NCI-H1417 treated with DMSO at 0.1 percent for 48 hours (cell line): Measurements from ENCODE around the gene CXCR3.
"Not testable (repeated sequence)": the region's sequence is repeated elsewhere in the genome, so short reads cannot be mapped to it uniquely, and the experiment has no call there.

Experiments used
- DNase-seq: peaks from one replicate; lab custom pipeline; 2025; lab: John Stamatoyannopoulos, UW

Gene CXCR3

GRCh38 chrX:71609095-71609750 is 9.1 kb downstream of the CXCR3 start:
- no peak for DNase-seq

DNA sequence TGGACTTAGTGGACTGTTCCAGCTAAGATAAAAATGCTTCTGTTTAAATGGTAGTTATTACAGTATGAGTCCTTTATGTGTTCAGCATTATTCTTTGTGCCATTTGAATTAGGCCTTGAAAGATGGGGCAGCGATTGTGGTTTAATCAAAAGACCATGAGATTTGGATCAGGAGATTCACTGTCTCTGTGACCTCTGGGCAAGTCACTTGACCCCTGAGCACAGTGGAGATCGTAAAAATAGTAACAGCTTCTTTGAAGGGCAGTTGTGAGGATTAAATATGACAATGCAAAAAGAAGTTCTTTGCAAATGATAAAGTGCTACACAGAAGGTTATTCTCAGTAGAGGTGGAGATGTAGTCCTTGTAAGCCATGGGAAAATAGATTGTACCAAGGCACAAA is 10.8 kb downstream of the CXCR3 start:
- DNase-seq = no peak

DNA sequence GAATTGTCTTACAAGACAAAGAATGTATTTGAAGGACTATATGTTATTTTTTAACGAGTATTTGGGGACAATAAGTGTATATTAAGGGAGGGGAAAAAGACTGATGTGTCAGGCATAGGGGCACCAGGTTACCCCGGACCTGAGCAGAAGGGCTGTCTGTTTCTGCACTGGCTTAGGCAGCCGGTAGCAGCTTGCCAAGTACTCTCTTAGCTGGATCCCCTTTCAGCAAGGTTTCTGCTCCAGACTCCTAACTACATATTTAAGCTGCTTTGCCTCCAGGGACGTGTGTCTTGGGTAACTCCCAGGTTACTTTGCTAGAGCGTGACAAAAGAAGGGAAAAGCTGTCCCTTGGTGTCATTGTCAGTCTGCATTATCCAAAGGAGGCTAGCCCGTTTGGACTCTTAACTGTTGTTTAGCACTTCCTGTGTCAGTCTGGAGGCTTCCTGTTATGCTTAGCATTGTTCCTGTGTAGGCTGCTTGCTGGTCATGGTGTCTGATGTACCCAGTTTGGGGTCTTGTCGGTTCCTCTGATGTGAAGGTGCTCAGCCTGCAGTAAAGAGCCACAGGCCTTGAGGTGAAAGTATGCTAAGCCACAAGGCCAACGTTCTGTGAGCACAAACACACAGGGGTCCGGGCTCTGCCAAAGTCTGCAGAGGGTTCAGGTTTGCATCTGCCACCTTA is 11.6 kb downstream of the CXCR3 start:
- no peak for DNase-seq

DNA sequence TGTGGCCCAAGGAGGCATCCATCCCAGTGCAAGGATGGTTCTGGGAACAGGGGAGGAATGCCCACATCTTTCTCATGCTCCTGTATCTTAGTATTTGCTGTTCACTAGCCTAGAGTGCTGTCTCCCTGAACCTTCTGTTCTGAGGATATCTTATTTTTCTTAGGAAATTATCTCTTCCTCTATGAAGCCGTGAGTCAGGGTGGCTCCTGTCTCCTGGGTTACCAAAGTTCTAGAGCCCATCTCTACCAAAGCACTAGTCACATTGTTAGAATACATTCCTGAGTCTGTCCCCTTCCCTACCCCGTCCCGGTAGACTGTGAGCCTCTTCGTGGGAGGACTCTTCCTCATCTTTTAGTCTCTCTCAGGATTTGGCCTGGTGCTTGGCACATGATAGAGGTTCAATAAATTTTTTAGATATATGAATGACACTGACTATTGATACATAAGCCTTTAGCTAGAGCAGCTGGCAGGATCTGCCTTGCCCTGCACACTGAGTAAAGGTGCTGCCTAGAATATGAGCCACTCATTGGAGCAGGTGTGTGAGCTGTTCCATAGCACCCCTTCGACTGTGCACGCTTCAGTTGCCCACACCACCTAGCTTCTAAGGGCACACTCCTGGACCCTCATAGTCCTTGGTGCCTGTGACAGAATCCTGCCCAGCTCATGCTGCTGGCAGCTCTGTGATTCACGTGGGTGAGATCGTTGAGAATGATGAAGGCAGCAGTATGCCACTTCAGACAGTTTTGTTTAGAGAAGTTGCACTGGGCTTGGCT is 13.3 kb downstream of the CXCR3 start:
- no peak for DNase-seq

DNA sequence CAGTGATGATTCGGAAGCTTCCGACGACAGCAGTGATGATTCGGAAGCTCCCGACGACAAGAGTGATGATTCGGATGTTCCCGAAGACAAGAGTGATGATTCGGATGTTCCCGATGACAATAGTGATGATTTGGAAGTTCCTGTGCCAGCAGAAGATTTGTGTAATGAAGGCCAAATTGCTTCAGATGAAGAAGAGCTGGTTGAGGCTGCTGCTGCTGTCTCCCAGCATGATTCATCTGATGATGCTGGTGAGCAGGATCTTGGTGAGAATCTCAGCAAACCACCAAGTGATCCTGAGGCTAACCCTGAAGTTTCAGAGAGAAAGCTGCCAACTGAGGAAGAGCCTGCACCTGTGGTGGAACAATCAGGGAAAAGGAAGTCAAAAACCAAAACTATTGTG is 14.2 kb downstream of the CXCR3 start:
- no peak for DNase-seq

GRCh38 chrX:71603618-71604017 is 14.7 kb downstream of the CXCR3 start:
- no peak for DNase-seq

GRCh38 chrX:71599965-71600364 is 18.3 kb downstream of the CXCR3 start:
- no peak for DNase-seq

GRCh38 chrX:71593210-71593609 is 25.1 kb downstream of the CXCR3 start:
- not testable (repeated sequence) for DNase-seq

- no peak for DNase-seq
Observed at GRCh38 chrX:71586929-71587328, 31.4 kb downstream of the CXCR3 start.

DNA sequence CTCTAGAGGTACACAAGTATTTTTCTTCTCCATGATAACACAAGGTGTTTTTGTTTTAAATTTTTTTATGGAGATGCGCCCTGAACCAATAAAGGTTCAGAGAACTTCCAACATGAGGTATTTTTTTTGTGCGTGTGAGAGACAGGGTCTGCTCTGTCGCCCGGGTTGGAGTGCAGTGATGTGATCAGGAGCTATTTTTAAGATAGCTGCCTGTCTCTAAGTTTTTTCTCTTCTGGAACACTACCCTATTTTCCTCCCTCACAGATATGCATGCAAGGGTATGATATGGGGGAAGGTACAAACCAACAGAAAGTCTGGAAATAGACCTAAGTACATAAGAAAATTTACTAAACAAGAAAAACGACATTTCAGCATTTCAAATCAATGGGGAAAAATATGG is 37.1 kb downstream of the CXCR3 start:
- no peak for DNase-seq

DNA sequence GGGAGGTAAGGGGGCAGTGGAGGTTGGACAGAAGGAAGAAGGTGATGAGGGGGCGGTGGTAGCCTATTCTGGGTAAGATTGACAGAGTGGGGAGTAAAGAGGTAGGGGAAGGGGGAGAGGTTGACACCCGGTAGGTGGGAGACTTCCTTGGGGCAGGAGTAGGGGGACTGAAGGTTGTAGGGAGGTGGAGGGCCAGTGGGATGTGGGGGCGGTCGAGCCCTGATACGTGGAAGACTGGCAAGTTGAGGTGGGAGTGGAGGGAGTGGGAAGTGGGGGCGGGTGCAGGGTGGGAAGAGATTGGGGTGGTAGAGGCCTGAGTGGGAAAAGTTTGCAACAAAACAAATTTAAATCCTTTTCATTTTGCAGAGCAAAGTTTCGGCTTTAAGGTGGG is 38.3 kb downstream of the CXCR3 start:
- no peak for DNase-seq

DNA sequence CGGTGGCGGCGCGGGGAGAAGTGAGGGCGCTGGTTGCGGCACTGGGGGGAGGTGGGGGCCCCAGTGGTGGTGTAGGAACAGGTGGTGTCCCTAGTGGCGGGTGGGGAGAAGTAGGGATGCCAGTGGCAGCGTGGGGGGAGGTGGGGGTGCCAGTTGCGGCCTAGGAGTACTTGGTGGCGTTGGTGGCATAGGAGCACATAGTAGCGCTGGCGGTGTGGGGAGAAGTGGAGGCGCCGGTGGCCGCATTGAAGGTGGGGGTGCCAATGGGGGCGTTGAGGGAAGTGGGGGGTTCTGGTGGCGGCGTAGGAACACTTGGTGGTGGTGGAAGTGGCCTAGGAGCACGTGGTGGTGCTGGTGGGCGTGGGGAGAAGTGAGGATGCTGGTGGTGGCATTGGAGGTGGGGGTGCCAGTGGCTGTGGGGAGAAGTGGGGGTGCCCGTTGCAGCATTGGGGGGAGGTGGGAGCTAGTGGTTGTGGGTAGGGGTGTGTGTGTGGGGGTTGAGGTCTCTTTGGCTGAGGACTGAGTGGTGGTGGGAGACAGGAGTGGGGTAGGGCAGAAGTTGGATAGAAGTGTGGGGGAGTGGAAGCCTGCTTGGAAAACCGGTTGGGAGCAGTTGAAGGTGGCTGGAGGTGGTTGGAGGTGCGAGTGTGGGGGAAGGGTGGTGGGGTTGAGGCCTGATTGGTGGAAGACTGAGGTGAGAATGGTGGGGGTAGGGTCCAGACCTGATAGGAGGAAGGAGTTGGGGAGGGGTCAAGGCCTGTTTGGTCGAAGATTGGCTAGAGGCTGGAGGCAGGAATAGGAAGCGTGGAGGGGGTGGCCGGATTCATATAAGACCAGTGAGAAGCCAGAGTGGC is 38.9 kb downstream of the CXCR3 start:
- no peak for DNase-seq

DNA sequence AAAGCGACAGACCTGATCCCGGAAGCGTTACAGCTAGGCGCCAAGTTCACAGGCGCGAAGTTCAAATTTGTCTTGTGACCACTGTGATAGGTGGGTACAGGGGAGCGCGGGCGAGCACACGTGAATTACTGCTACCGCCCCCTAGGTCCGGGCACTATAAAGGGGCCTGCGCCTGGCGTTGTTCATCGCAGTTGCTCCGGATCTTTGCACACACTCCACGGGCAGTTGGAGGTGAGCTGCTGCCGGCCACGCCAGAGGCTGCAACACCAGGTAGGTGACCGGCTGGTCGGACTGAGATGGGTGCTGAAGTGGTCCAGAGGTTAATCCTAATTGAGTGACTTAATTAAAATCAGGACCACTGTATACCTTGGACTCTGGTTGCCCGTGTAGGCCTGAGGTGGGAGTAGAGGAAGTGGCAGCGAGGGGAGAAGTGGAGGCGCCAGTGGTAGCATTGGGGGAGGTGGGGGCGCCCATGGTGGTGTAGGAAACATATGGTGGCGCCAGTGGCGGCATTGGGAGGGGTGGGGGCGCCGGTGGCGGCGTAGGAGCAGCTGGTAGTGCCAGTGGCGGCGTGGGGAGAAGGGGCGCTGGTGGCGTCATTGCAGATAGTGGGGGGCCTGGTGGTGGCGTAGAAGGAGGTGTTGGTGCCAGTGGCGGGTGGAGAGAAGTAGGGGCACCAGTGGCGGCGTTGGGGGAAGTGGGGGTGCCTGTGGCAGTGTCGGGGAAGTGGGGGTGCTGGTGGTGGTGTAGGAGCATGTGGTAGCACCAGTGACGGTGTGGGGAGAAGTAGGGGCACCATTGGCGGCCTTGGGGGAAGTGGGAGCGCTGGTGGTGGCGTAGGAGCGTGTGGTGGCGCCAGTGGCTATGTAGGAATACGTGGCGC is 39.8 kb downstream of the CXCR3 start, which contains the start of gene GCNA:
GCNA (plus strand) TSS at position 185 of the 883 bp plus-strand sequence. CDS start 2,385 bp downstream, outside the sequence.
- DNase-seq = no peak

DNA sequence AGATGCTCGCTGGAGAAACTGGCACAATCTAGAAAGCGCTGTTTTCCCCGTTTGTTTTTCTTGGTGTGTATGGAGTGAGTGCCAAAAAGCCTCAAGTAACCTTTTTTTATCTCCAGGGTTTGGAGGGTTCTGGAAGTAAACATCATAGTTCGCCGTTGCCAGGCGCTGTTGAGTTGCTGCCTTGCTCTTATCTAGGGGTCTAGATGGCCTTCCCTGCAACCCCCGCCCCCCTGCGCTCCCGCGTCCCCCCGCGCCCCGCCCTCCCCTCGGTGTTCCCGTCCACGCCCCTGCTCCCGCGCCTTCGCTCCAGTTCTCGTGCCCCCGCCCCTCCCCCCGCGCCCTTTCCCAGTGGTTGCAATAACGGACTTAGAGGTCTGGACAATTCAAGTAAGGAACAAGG is 40.6 kb downstream of the CXCR3 start:
- no peak for DNase-seq

GRCh38 chrX:71573590-71573989 is 44.7 kb downstream of the CXCR3 start:
- no peak for DNase-seq

- DNase-seq = not testable (repeated sequence)
Observed at GRCh38 chrX:71571390-71571789, 46.9 kb downstream of the CXCR3 start.
